Measurements from ENCODE around the gene GINS3.

GRCh38 chr16:58361726-58362125, 30.5 kb upstream of the GINS3 start:
- TF ChIP-seq CTCF (IDR thresholded peaks at IDR 0.05) (no peak), POLR2A (IDR thresholded peaks at IDR 0.05) (no peak)
